Calu3 (cell line): ENCODE measurements around the gene PSENEN. TPM values are rescaled to one million over a fixed set of nuclear protein-coding genes. Genes with fewer than 3 reads are reported as not detected.
"Not testable (repeated sequence)": the region's sequence is repeated elsewhere in the genome, so short reads cannot be mapped to it uniquely, and the experiment has no call there.

ENCODE experiments used
- BruUV-seq: library from RNA; stranded (reverse); fragments of 400-500 nt; replicated peaks from 2 replicates; lab custom pipeline; 2021; lab: Mats Ljungman, UMichigan
- CTCF ChIA-PET: fragments of 300-600 bp; sonication (Branson Sonifier 250); formaldehyde crosslinking; loops from one replicate; lab custom pipeline; 2022; ENCODE audit warnings: antibody characterized with exemption; lab: Charles Lee
- DNase-seq: peaks from one replicate; pipeline ENCODE4 v3.0.0; 2022
- H3K27ac Mint-ChIP-seq: one replicate; pipeline ENCODE4 v1.8.0; 2022; ENCODE audit warnings: mixed read lengths; ENCODE audit not compliant: unreplicated experiment
- H3K27me3 Mint-ChIP-seq: one replicate; pipeline ENCODE4 v1.8.0; 2022; ENCODE audit warnings: mixed read lengths; ENCODE audit not compliant: unreplicated experiment
- H3K36me3 Mint-ChIP-seq: one replicate; pipeline ENCODE4 v1.8.0; 2022; ENCODE audit warnings: mild to moderate bottlenecking, moderate library complexity, mixed read lengths; ENCODE audit not compliant: insufficient read depth, unreplicated experiment
- H3K4me1 Mint-ChIP-seq: one replicate; pipeline ENCODE4 v1.8.0; 2022; ENCODE audit warnings: mild to moderate bottlenecking, low read depth, mixed read lengths; ENCODE audit not compliant: unreplicated experiment
- H3K4me3 Mint-ChIP-seq: one replicate; pipeline ENCODE4 v1.8.0; 2022; ENCODE audit warnings: mild to moderate bottlenecking, low read depth, moderate library complexity, mixed read lengths; ENCODE audit not compliant: unreplicated experiment
- H3K9me3 Mint-ChIP-seq: one replicate; pipeline ENCODE4 v1.8.0; 2022; ENCODE audit warnings: low read depth, mixed read lengths; ENCODE audit not compliant: unreplicated experiment
- CTCF ChIP-seq: fragments of 200-600 bp; IDR thresholded peaks from one replicate; pipeline ENCODE4 v1.8.0; 2022; ENCODE audit warnings: antibody characterized with exemption; ENCODE audit not compliant: unreplicated experiment
- intact Hi-C: fragments of 100-400 bp; cut with micrococcal nuclease; formaldehyde crosslinking; loops from one replicate; pipeline ENCODE4 v1.10.0; 2022; ENCODE audit not compliant: unreplicated experiment
- total RNA-seq: library from RNA; stranded (reverse); gene quantifications from 2 replicates; pipeline ENCODE4 v1.2.3, GENCODE V29; 2022

PSENEN gene
- total RNA-seq, 1 experiment from 2014 or later, result 114 TPM

DNA sequence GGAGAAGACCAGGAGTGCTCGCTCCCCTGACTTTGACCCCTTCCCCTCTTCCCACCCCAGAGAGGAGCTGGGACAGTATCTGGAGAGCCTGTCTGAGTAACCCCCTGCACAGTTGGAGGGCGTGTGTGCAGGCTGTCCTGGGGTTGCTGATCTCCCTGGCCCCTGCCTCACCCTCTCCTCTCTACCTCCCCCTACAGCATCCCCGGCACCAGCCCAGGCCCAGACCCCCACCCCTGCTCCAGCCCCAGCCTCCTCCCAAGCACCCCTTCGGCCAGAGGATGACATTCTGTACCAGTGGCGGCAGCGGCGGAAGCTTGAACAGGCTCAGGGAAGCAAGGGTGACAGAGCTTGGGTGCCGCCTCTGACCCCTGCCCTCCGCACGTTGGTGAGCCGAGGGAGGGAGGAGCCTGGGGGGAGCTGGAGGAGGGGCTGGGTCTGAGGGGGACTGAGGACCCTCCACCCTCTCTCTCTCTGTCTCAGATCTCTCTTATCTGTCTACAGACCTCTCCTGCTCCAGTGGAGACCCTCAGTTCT is 21.2 kb downstream of the PSENEN start:
- no peaks in the 10 kb centered on the region for H3K9me3 Mint-ChIP-seq
- no peaks in the 10 kb centered on the region for H3K4me1 Mint-ChIP-seq
- peaks cover 59% of the 10 kb centered on the region for H3K36me3 Mint-ChIP-seq
- no TSS peak for BruUV-seq
- H3K27me3 Mint-ChIP-seq, result no peaks in the 10 kb centered on the region
- no peak overlapping the region for H3K27ac Mint-ChIP-seq
- no peak overlapping the region for H3K4me3 Mint-ChIP-seq
- no peak for DNase-seq
- CTCF ChIA-PET, result interaction anchor here (0.6 kb wide), 2 partner anchors 19 to 385 kb away, joined by 3 to 4 read pairs; no protein-coding TSS in a partner anchor
- intact Hi-C loops, result no loop called here
- TF ChIP-seq CTCF, result no peak

- Mint-ChIP-seq H3K27me3 (no peaks in the 10 kb centered on the region), H3K27ac (no peak overlapping the region), H3K36me3 (peaks cover 51% of the 10 kb centered on the region), H3K4me3 (no peak overlapping the region), H3K4me1 (no peaks in the 10 kb centered on the region), H3K9me3 (no peaks in the 10 kb centered on the region)
- no peak for TF ChIP-seq CTCF
- no TSS peak for BruUV-seq
- CTCF ChIA-PET, result interaction anchor here (0.6 kb wide), 1 partner anchor 386 kb away, joined by 4 read pairs; no protein-coding TSS in a partner anchor
- intact Hi-C loops, result no loop called here
- no peak for DNase-seq
Observed at GRCh38 chr19:35767288-35768081, 22.0 kb downstream of the PSENEN start.

- no peak for DNase-seq
- CTCF ChIA-PET, result no interaction called here
- intact Hi-C loops, result no loop called here
Observed at GRCh38 chr19:35768082-35768421, 22.6 kb downstream of the PSENEN start.

DNA sequence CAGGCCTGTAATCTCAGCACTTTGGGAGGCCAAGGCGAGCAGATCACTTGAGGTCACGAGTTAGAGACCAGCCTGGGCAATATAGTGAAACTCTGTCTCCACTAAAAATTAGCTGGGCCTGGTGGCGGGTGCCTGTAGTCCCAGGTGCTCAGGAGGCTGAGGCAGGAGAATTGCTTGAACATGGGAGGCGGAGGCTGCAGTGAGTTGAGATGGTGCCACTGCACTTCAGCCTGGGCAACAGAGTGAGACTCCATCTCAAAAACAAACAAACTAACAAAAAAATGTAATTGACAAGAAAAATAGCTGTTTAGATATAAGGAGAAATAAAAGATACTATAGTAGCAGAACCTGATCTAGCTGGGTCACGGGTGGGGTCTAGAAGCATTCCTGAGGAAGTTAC is 26.9 kb downstream of the PSENEN start:
- H3K27ac Mint-ChIP-seq, H3K9me3 Mint-ChIP-seq, H3K4me3 Mint-ChIP-seq, intact Hi-C loops, H3K27me3 Mint-ChIP-seq, BruUV-seq, DNase-seq: not testable (repeated sequence)
- Mint-ChIP-seq H3K4me1 (peaks cover 13% of the 10 kb centered on the region), H3K36me3 (peaks cover 35% of the 10 kb centered on the region)
- CTCF ChIA-PET, result interaction anchor here (1.3 kb wide), 1 partner anchor 47 kb away, joined by 6 read pairs; no protein-coding TSS in a partner anchor

More at GRCh38 chr19:35768082-35768421, 22.6 kb downstream of the PSENEN start:
- Mint-ChIP-seq H3K27me3 (no peaks in the 10 kb centered on the region), H3K4me1 (no peaks in the 10 kb centered on the region), H3K4me3 (no peak overlapping the region), H3K9me3 (no peaks in the 10 kb centered on the region), H3K27ac (no peak overlapping the region), H3K36me3 (peaks cover 45% of the 10 kb centered on the region)
- BruUV-seq, result no TSS peak
- no peak for TF ChIP-seq CTCF
